GM12878 (cell line): ENCODE data around the gene RAP1A.

Source experiments
- ASH2L ChIP-seq: fragments of 300-600, 200-600 bp; sonication (generic); IDR thresholded peaks from 2 replicates; pipeline ENCODE4 v1.6.1; 2017; ENCODE audit warnings: low read depth, mild to moderate bottlenecking, borderline replicate concordance
- CTCF ChIP-seq, 3 experiments: IDR thresholded peaks in 2 of 3; conservative IDR thresholded peaks in 1 of 3; 2 replicates each; pipeline ENCODE4 v1.5.1; 2011; ENCODE audit warnings: low read depth in 3 of 3, low read length in 3 of 3, mild to moderate bottlenecking in 3 of 3, control low read depth in 2 of 3, moderate library complexity in 2 of 3, inconsistent platforms in 1 of 3, mixed read lengths in 1 of 3; ENCODE audit not compliant: control insufficient read depth in 2 of 3, insufficient read depth in 1 of 3; ENCODE audit errors: extremely low read depth in 1 of 3
- RELA ChIP-seq: fragments of 450-650 bp; IDR thresholded peaks from 2 replicates; pipeline ENCODE4 v1.8.0; 2014; ENCODE audit warnings: borderline replicate concordance; ENCODE audit not compliant: partially characterized antibody
- RUNX3 ChIP-seq: IDR thresholded peaks from 2 replicates; pipeline ENCODE4 v1.6.1; 2012; ENCODE audit warnings: low read length, inconsistent platforms

- TF ChIP-seq ASH2L, result no peak
- no peak for TF ChIP-seq CTCF (IDR thresholded peaks at IDR 0.05 in 2 of 3, conservative IDR thresholded peaks at IDR 0.05 in 1 of 3; ENCODE audit: control insufficient read depth in 2 of 3, extremely low read depth in 1 of 3, insufficient read depth in 1 of 3, low read depth in 3 of 3, low read length in 3 of 3)
- no peak for TF ChIP-seq RELA
- no peak for TF ChIP-seq RUNX3
Measured at GRCh38 chr1:111736548-111737215, 117.1 kb downstream of the RAP1A start.
